ENCODE data around the gene IGSF5.

The IGSF5 gene

DNA sequence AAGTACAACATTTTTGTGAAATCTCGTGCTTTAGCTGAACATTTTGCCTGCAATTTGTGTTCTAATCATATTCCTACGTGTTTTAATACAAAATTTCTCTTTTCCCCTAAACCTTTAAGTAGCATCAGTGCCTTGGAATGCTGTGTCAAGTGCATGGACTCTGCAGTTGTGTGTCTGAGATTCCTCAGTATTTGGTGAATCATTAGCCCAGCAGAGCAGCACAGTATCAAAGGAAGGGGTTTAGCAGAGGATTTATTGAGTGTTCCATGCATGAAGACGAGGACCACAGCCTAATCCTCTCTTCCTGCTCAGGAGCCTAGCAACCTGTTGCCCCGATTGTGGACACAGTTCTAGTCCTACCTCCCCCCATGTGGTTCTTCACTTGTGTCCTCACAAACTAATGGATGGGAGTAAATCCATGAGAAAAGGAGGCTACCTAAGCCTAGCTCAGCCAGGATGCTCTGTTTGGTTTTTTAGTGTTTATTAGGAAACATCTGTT lies 92.9 kb downstream of the IGSF5 start:
- no peak for DNase-seq

- no peak for DNase-seq
These were observed 95.6 kb downstream of the IGSF5 start for GRCh38 chr21:39840373-39841097.

DNA sequence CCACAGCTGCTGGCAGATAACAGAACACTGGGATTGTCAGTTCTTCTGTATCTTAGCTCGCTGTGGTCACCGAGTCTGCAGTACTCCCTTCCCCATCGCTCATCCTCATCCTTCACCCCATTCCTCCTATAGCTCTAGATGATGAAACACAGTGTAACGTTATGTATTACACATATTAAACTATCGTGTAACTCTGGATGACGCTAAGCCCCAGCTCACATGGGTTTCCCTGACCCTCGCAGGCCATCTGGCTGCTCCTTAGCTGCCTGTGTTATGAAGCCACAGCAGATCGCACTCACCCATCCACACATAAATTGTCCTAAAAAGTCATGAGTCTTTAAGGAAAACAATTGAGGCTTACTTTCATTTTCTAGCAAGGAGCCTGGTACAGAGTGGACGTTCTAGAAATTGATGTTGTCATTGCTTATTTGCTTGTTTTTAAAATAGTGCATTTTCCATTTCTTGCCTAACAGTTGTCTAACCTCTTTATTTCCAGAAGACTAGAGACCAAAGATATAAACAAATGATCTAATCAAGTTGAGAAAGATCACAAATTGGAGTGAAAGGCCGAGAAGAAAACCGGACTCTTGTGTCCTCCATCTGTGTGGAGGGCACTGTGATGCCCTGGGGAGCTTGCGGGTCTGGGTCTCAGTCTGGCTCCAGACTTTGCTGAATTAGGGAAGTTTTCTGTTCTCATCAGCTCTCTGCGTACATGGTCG lies 97.9 kb downstream of the IGSF5 start:
- DNase-seq: no peak

DNA sequence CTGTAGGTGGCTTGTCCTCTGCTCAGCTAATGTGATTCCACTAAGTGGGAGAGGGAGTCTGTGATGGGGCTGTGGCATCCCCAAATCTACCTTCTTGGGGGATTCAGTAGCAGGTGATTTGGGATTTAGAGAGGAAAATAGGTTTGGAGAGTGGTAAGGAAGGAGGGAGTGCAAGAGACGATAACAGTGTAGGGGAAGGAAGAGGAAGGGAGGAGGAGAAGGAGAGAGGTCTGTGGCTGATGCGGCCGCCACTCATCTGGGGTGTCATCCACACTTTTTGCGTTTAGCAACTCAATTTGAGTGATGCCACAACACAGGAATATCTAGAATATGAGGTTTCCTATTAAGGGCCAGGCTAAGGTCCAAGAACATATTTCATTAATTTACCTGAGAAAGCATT lies 98.5 kb downstream of the IGSF5 start:
- DNase-seq: no peak

DNA sequence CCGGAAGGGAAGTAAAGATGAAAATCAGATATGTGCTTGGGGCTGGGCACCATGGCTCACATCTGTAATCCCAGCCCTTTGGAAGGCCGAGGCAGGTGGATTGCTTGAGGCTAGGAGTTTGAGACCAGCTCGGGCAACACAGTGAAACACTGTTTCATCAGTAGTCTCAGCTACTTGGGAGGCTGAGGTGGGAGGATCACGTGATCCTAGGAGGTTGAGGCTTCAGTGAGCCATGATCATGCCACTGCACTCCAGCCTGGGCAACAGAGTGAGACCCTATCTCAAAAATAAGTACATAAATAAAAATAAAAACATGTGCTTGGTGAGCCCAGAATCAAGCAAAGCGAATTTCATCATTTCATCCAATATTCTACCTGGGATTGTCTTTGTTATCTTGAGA lies 98.9 kb downstream of the IGSF5 start:
- DNase-seq: no peak

DNA sequence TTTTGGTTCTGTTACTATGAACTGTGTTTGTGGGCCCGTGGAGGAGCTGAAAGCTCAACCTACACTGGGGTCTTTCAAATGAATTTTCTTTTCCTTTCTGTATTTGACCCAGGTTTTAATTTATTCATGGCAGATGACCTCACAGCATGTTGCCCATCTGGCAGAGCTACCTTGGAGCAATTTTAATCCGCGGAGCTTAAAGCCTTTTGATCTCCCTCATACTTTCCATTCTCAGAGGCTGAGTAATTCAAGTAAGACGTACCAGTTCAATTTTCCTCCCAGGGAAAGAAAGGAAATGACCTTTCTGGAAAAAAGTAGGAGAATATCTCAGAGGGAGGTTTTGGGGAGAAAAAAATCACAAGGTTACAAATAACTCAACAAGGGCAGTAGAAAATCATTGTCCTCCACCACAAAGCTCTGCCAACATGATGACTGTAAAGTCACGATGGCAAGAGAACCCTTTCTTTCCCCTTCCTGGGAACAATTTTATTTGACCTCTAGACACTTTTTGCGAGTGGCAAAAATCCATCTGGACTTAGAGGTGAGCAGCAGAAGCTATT lies 100.7 kb downstream of the IGSF5 start:
- no peak for DNase-seq

DNA sequence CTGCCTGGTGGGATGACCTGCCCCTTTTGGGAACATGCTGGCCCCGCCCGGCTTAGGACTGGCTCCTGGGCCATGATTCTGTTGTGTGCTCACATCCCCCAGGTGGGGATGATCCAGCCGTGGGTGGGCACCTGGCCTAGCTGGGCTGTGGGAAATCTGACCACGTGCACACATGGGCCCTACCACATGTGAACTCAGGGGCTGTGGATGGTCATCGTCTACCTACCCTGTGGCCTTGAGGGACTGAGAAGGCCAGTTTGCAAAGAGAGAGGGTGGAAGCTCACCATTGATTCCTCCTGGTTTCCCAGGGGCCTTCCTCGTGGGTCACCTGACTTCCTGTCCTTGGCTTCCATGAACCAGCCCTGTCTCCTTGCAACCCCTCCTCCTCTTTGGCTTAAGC lies 102.9 kb downstream of the IGSF5 start:
- no peak for DNase-seq

DNA sequence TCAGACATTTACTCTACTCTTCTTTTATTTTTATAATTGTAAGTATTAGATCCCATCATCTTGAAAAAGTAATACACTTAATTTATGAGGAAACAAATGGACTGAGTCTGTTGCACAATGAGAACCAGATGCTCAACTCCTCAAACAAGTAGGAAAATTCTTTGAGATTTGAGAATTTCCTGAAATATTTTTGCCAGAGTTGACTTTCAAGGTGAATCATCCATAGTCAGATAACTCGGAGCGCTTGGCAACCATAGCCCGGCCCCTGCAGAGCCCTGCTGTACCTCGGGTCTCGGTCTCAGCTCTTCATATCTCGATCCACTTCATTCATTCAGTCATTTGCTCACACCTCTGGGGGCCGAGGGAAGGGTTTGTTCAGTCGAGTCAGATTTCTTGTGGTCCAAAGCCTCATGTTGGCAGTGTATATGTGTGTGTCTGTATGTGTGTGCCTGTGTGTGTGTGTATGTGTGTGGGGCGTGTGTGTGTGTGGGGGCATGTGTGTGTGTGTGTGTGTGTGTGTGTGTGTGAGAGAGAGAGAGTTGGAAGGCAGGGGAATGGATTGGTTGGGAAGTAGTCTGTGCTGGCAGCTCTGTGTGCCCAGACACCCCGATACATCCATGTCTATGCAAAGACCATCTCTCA lies 104.2 kb downstream of the IGSF5 start:
- peak; percentile 57 for DNase-seq

DNA sequence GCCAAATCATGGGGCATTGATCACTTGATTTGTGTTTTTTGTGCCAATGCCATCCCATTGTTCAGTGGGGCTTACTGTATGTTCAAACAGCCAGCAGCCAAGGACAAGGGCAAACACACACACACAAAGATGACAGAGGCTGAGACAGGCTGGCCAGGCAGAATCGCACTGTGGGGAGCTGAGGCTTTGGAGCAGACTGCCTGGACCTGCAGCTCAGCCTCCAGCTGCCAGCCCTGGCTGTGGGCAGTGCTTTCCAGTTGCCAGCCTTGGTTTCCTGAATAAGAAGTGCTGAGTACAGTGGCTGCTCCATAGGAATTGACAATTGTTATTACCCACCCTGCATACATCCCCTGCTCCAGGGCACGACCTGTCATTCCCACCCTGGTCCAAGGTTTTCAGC lies 105.3 kb downstream of the IGSF5 start:
- DNase-seq: no peak

GRCh38 chr21:39851002-39851618 lies 106.1 kb downstream of the IGSF5 start:
- no peak for DNase-seq

Measured in amniotic stem cell (primary cell).